Measurements from ENCODE around the gene CDYL2.
"Not testable (repeated sequence)": the region's sequence is repeated elsewhere in the genome, so short reads cannot be mapped to it uniquely, and the experiment has no call there.

Gene CDYL2, protein sequence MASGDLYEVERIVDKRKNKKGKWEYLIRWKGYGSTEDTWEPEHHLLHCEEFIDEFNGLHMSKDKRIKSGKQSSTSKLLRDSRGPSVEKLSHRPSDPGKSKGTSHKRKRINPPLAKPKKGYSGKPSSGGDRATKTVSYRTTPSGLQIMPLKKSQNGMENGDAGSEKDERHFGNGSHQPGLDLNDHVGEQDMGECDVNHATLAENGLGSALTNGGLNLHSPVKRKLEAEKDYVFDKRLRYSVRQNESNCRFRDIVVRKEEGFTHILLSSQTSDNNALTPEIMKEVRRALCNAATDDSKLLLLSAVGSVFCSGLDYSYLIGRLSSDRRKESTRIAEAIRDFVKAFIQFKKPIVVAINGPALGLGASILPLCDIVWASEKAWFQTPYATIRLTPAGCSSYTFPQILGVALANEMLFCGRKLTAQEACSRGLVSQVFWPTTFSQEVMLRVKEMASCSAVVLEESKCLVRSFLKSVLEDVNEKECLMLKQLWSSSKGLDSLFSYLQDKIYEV

DNA sequence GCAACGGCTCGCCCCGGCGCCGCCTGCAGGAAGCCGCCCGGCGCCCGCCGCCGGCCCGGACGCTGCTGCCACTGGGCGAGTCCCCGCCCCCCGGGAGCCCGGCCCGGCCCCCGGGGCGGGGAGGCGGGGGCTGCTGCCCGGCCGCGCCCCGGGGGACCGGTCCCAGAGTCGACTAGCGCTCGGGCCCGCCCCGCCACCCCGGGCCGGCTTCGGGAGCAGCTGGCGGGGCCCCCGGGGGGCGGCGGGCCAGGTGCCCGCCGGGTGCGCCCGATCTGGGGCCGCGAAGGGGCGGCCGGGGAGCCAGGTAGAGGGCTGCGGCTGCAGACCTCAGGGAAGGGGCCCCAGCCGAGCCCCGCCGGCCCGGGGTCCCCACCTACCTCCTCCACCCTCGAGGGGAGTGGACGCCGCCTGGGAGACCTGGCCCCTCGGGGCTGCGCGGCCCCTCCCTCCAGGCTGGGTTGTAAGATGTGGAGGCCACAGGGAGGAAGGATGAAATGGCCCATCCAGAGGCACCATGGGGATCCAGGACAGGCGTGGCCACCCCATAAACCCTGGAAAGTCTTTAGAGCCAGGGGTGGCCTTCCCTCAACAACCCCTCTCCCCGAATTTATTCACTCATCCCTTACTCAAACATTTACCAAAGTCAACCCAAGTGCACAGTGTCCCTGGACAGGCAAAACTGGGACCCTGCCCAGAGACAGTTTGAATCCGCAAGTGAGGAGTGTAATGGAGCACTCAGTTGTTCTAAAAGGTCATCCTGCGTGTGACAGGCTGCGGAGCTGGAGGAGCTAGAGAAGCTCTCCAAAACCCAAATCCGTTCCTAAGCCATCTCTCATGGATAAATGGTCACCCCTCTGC is at the start of gene CDYL2:
CDYL2 (minus strand) TSS at position 73 of the 858 bp plus-strand sequence. CDS start 425 bp downstream, outside the sequence.
- in situ Hi-C loops (cut with MboI; ENCODE audit: low sequenced_read_pairs), result no loop called here

GRCh38 chr16:80852261-80852872 is 48.0 kb upstream of the CDYL2 start:
- in situ Hi-C loops (cut with MboI; ENCODE audit: low sequenced_read_pairs), result no loop called here

DNA sequence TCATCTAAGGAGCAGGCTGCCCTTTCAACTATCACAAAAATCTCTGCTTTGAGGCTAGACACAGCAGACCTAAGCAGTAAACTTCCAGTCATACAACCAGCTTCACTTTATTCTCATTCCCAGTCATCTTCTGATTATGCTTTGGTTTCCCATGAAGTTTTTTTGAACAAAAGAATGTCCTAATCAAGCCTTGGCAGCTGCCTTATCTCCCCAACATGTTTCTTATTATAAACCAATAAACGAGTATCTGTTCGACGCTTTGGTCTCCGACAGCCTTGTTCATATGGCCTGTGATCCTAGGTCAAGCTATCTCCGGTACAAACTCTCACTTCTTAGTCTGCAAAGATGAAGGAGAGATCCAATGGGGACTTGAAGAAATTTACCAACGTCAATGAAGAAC is 47.4 kb upstream of the CDYL2 start:
- in situ Hi-C loops (cut with MboI; ENCODE audit: low sequenced_read_pairs), result no loop called here

GRCh38 chr16:80850757-80851156 is 46.4 kb upstream of the CDYL2 start:
- in situ Hi-C loops (cut with MboI; ENCODE audit: low sequenced_read_pairs), result no loop called here

DNA sequence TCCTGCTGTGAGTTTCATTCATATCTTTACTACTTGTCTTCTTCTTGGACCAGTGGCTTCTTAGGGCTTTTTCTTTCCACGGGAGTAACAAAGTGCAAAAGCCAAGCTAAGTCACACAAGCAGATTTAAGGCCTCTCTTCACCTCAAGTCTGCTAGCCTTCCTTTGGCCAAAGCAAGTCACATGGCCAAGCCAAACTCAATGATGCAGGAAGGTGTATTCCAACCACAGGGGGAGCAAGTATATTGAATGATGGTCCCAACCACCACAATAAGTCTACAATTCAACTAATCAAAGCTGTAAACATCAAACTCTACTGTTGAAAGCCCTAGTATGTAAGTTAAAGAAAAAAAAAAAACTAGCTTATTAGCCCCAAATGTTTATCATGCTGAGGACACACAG is 44.5 kb upstream of the CDYL2 start:
- in situ Hi-C loops (cut with MboI; ENCODE audit: low sequenced_read_pairs), result no loop called here

GRCh38 chr16:80846680-80847079 is 42.3 kb upstream of the CDYL2 start:
- in situ Hi-C loops (cut with MboI; ENCODE audit: low sequenced_read_pairs), result no loop called here

DNA sequence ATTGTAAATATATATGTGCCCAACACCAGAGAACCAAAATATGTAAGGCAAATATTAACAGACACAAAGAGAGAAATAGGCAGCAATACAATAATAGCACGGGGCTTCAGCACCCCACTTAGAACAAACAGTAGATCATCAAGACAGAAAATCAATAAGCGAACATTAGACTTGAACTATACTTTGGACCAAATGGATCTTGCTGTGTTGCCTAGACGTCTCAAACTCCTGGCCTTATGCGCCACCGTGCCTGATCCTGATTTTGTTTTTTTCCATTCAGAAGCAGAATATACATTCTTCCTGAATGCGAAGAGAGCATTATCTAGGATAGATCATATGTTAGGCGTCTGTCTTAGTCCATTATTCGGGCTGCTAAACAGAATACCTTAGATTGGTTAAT is 41.9 kb upstream of the CDYL2 start:
- in situ Hi-C loops (cut with MboI; ENCODE audit: low sequenced_read_pairs), result no loop called here

DNA sequence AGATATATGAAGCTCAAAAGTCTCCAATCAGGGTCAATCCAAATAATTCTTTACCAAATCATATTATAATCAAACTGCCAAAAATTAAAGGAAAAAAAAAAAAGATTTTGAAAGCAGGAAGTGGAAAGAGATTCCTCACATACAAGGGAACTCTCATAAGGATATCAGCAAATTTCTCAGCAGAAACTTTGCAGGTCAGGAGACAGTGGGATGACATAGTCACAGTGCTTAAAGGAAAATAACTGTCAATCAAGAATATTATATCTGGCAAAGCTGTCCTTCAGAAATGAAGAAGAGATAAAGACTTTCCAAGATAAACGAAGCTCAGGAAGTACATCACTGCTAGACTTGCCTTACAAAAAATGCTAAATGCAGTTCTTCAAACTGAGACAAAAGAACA is 40.0 kb upstream of the CDYL2 start:
- in situ Hi-C loops (cut with MboI; ENCODE audit: low sequenced_read_pairs), result no loop called here

GRCh38 chr16:80841231-80841630 is 36.8 kb upstream of the CDYL2 start:
- in situ Hi-C loops (cut with MboI; ENCODE audit: low sequenced_read_pairs), result no loop called here

- in situ Hi-C loops (cut with MboI; ENCODE audit: low sequenced_read_pairs), result no loop called here
These were observed 33.2 kb upstream of the CDYL2 start for GRCh38 chr16:80837533-80838147.

GRCh38 chr16:80836846-80837245 is 32.4 kb upstream of the CDYL2 start:
- in situ Hi-C loops (cut with MboI; ENCODE audit: low sequenced_read_pairs), result no loop called here

DNA sequence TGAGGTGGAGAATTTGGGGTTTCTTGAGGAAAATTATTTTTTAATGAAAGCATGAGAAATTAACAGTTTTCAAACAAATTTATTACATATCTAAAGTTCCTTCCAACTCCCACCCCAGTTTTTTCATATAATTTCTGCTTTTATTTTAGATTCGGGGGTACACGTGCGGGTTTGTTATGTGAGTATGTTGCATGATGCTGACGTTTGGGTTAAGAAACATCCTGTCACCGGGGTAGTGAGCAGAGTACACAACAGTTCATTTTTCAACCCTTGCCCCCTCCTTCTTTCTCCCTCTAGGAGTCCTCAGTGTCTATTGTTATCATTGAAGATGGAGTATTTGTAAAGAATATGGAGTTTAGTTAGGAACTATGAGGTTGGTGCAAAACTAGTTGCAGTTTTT is 31.8 kb upstream of the CDYL2 start:
- in situ Hi-C loops (cut with MboI; ENCODE audit: low sequenced_read_pairs), result no loop called here

- in situ Hi-C loops (cut with MboI; ENCODE audit: low sequenced_read_pairs), result no loop called here
These were observed 26.6 kb upstream of the CDYL2 start for GRCh38 chr16:80831039-80831438.

- in situ Hi-C loops (cut with MboI; ENCODE audit: low sequenced_read_pairs), result no loop called here
These were observed 24.1 kb upstream of the CDYL2 start for GRCh38 chr16:80828495-80828894.

GRCh38 chr16:80827007-80827406 is 22.6 kb upstream of the CDYL2 start:
- in situ Hi-C loops (cut with MboI; ENCODE audit: low sequenced_read_pairs), result no loop called here

- in situ Hi-C loops (cut with MboI; ENCODE audit: low sequenced_read_pairs), result no loop called here
These were observed 21.0 kb upstream of the CDYL2 start for GRCh38 chr16:80825365-80825758.

- in situ Hi-C loops (cut with MboI; ENCODE audit: low sequenced_read_pairs), result no loop called here
These were observed 20.4 kb upstream of the CDYL2 start for GRCh38 chr16:80824623-80825364.

GRCh38 chr16:80819988-80820387 is 15.6 kb upstream of the CDYL2 start:
- in situ Hi-C loops (cut with MboI; ENCODE audit: low sequenced_read_pairs), result no loop called here

DNA sequence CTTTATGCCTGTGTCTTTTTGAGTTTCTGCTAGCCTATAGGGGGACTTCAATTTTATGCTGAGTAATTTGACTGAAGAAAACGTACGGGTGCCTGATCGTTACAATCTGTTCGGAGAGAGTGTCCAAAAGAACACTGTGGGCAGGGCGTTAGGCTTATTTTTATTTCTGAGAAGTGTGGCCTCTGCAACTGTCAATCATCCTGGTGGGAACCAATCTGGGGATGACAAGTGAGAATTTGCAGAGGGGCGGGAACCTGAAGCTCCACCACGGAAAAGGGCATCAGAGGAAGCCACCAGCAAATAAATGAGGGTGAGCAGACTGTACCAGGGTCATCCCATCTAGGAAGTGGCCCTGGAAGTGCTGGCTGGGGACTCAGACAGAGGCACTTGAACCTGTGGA is 12.0 kb upstream of the CDYL2 start:
- in situ Hi-C loops (cut with MboI; ENCODE audit: low sequenced_read_pairs), result no loop called here

GRCh38 chr16:80815278-80815677 is 10.9 kb upstream of the CDYL2 start:
- in situ Hi-C loops (cut with MboI; ENCODE audit: low sequenced_read_pairs), result not testable (repeated sequence)
